Fibroblast of skin of left biceps (primary cell): ENCODE measurements around the gene FAM161B.
"Not testable (repeated sequence)": the region's sequence is repeated elsewhere in the genome, so short reads cannot be mapped to it uniquely, and the experiment has no call there.

Experiments used
- DNase-seq, 2 experiments: peaks; one replicate each; pipeline ENCODE4 v3.0.0-alpha.2; 2013; ENCODE audit warnings: low read depth in 2 of 2

FAM161B gene

DNA sequence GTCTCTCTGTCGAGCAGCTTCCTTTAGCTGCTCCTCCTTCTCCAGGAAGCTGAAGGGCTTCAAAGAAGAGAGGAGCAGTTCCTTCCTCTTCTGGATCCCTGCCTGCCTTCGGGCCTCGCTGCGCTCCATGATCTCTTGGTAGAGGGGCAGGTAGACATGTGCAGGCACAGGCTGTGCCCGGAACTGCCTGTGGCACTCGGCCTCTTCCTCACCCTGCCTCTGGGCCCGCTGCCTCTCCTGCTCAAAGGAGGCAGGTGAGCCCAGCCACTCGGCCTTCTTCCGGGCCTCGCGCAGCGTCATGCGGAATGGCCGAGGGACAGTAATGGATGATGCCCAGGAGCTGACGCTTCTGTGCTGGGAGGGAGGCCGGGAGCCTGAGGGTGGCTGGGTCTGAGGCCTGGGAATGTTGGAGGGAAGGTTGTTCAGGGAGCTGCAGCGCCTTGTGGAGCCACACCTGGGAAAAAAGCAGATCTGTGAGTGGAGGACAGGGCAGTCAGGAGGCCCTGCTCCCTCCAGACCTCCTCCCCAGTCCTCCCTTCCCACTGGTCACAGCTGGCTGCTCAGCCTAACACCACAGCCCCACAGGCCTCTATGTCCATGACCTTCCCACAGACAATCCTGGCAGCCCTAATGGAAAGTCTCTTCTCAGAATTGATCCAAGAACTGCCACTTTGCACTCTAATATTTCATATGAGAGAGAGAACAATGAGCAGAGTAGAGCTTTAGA, 5.3 kb downstream of the FAM161B start:
- DNase-seq: no peak

DNA sequence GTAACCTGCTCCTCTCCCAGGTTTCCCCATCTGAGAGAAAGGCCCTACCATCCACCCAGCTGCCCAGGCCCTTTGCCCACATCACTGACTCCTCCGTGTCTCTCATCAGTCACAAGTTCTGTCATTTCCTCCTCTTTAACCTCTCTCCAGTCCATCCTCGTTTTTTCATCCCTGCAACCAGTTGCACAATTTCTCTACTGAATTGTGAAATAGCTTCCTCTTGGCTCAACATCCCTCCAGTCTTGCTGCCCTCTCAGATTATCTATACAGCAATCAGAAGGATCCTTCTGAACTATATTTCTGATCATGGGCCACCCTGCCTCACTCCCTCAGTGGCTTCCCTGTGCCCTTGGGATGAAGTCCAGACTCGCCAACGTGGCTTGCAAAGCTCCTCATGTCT, 6.8 kb downstream of the FAM161B start:
- peak in 1 of 2 experiments; percentile 6 for DNase-seq

DNA sequence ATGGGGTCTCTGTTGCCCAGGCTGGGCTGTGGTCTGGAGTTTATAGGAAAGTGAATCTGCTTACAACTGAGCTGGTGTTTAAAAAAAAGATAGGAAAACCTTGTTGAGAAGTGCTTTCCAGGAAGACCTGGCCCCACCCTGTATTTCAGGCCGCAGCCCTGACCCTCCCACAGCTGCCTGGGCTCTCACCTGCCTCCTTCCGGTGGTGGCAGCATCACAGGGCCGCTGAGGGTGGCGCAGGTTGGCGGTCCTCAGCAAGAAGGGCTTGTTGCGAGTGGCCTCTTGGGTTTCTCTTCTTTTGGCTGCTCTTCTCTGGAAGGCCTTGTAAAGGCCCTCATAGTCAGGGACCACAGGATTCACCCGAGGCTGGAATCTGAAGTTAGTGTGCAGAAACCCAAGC, 7.7 kb downstream of the FAM161B start:
- DNase-seq: no peak

DNA sequence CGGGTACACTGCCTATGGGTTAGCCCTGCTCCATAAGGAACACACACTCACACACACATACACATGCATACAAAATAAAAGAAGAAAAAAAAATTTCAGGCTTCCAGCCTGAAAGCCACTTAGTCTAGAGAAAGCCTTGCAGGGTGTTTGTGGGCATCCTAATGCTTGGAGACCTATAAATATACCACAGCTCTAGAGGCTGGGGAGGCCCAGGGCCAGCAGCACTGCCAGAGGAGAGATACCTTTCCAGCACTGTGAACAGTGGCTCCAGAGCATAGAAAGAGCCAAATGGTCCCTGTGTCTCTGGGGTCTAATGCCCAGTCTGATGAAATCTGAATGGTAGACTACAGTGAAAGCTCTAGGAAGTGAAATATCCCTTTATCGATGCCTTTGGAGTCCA, 12.9 kb downstream of the FAM161B start:
- DNase-seq: no peak

DNA sequence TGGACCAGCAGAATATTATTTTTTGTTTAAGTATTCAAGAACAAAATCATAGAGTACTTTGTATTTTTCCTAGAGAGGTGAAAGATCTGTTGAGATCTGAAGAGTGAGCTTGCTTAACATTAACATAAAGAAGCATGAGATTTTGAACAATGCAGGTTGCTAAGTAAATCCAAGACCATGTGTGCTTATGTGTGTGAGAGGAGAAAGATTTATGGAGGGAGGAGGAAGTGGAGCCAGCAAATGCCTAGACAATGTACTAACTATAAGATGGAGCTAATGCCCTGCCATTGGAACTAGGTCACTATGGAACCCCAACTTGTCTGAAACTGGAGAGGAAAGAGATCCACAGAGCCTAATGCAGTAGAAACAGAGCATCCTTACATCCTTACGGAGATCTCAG, 13.3 kb downstream of the FAM161B start:
- DNase-seq: no peak

DNA sequence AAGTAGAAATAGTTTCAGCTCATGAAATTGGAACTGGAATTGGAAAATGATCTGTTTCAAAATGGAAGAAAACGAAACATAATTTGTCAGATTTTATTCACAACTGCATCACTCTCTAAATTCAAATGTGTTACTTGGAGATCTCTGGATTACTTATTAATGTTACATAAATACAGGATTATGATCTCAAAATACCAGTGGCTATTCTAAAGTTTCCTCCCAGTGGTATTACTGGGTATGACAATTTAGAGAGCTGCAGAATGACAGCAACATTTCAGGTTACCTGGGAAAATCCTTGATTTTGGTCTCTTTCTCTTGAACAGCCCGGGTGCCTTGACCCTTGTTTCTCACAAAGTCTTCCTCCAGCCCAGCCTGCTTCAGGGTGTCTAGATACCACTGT, 14.2 kb downstream of the FAM161B start:
- no peak for DNase-seq

DNA sequence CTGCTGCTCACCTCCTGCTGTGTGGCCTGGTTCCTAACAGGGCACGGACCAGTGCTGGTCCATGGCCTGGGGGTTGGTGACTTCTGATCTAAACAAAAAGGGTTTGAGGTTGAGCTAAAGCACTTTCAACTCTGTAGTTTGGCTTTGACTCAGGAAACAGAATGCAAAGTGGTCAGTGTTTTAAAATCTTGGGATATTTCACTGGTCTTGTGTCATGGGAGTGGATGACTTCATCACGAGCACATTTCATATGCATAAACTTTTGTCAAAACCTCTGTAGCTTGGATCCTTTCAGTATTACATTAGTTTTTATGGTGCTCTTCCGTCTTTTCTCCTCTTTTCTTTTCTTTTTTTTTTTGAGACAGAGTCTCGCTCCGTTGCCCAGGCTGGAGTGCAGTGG, 25.6 kb downstream of the FAM161B start:
- no peak for DNase-seq

DNA sequence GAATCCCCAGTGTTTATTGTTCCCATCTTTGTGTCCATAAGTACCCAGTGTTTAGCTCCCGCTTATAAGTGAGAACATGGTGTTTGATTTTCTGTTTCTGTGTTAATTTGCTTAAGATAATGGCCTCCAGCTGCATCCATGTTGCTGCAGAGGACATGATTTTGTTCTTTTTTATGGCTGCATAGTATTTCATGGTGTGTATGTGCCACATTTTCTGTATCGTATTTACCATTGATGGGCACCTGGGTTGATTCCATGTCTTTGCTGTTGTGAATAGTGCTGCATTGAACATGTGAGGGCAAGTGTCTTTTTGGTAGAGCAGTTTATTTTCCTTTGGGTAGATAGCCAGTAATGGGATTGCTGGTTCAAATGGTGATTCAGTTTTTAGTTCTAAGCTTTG, 30.4 kb downstream of the FAM161B start:
- DNase-seq: not testable (repeated sequence)

DNA sequence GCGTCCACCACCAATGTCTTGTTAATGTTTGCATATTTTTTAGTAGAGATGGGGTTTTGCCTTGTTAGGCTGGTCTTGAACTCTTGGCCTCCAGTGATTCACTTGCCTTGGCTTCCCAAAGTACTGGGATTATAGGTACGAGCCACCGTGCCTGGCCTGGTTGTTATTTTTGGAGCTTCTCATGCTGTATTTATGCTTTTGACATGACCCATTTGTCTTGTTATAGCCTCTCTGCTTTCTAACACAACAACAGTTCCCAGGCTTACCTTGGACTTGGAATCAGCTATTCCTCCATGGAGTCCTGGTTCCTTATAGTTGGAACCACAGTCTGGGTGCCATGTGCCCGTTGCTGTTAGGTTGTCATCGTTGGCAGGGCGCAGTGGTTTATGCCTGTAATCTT, 33.6 kb downstream of the FAM161B start:
- DNase-seq: no peak

DNA sequence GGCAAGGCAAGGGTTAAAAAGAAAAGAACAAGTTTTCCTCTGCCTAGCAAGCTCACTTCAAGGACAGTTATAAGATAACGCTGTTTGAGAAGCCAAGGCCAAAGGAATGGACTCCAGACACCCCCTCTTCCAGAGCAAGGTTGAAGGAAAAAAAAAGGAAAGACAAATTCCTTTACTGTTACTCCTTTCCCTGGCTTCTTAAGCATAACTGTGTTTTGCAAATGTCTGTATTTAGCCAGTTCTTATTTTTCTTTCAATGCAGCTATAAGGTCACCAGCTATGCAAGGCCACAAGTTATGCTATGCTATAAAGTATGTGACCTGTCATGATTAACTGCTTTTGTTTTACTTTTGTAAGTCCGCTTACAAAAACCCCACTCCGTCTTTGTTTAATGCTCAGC, 36.6 kb downstream of the FAM161B start:
- DNase-seq: no peak

DNA sequence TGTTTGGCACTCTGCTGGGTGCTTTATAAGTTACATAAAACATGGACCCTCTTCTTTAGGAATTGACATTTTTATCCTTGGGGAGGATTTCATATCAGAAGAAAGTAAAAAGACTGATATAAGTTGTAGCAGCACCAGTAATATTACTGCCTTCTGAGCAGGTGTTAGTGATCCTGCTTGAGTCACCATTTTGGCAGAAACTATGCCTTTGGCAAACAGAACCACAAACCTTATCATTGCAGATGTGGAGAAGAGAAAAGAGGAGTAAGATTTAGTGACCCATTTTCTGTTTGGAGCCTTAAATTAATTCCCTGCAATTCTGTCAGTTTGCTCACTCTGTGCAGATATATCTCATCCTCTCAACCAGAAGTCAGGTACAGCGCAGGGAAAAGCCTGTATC, 40.2 kb downstream of the FAM161B start:
- no peak for DNase-seq

DNA sequence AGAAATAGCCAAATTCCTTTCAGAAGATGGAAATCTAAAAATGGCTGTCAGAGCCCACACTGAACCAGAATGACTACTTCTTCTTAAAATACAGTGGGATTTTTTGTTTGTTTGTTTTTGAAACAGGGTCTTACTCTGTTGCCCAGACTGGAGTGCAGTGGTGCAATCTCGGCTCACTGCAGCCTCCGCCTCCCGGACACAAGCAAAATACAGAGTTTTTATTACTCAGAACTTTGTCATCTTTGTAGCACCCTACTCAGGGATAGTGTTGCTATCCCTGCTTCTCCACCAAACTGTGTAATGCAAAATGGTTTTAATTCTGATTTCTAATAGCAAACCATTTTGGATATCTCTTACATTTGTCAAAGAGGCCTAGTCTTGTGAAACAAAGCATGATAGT, 46.9 kb downstream of the FAM161B start:
- no peak for DNase-seq

DNA sequence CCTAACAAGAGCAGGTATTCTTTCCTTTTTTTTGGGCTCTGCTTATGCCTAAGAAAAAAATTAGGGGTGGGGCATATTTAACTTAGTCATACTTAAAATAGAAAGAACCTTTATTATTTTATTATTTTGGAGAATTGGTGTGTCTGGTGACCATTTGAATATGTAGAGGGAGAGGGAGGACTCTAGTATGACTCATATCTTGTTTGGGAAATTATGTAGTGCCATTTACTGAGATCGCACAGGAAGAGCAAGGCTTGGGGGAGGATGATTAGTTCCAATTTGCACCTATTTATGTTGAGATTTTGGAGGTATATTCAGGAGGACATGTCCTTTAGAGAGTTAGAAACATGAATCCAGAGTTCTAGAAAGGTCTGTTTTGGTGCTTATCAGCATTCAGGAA, 53.4 kb downstream of the FAM161B start:
- no peak for DNase-seq

DNA sequence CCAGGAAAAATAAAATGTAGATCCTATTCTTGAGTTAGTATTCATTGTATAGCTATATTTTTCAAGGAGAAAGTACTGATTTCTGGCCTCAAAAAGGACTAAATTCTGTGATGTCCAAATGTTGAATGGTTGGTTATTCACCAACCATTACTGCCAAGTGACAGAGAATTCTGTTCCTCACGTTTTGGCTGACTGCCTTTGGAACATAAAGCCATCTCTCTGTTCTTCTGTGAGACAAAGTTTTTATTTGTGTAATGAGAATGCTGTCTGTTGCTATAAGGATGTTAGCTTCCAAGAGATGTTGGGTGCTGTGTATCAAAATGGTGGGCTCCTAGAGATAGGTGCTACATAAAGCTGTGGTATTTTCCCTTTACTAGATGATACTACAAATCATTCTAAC, 54.0 kb downstream of the FAM161B start:
- no peak for DNase-seq

DNA sequence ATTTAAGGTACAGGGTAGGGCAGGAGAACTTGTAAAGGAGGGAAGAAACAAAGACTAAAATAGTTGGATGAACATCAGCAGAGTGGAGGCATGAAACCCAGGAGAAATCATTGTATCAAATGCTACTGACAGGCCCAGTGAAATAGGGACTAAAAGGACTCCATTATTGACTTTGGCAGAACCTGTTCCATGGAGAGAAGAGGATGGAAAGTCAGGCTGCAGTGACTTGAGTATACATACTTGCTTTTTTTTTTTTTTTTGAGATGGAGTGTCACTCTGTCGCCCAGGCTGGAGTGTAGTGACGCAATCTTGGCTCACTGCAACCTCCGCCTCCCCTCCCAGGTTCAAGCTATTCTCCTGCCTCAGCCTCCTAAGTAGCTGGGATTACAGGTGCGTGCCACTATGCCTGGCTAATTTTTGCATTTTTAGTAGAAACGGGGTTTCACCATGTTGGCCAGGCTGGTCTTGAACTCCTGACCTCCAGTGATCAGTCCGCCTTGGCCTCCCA, 55.7 kb downstream of the FAM161B start:
- DNase-seq: not testable (repeated sequence)

DNA sequence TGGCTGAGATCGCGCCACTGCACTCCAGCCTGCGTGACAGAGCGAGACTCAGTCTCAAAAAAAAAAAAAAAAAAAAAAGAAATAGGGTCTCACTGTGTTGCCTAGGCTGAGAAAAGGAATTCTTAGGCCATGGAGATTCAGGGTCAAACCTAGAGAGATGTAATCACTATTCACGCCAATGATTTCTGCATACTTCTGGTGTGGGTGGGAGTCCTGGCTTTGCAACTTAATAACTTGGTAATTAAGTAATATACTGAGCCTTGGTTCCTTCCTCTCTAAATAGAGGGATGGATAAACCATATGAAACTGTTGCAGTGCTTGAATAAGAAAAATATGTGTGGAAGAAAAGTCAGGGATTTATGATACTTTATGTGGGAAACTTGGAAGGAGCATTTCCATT, 60.5 kb downstream of the FAM161B start:
- DNase-seq: no peak

DNA sequence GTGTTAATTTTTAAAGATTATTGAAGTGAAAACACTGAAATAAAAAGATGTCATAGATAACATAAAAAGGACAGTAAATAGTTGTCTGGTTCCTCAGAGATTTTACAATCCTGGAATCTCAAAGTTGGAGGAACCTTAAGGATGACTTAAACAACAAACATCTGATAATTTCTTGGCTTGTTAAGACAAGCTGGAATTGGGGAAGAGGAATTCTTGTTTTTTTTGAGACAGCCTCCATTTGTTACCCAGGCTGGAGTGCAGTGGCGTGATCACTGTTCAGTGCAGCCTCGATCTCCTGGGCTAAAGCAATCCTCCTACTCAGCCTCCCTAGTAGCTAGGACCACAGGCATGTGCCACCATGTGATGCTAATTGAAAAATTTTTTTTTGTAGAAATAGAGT, 60.9 kb downstream of the FAM161B start:
- no peak for DNase-seq

DNA sequence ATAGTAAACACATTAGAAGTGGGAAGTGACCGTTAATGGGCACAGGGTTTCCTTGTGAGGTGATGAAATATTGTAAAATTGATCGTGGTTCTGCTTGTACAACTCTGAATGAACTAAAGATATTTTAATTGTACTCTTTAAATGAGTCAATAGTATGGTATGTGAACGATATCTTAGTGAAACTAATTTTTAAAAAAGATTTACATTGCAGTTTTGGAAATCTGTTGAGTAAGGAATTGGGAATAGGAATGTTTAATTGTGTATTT, 61.5 kb downstream of the FAM161B start:
- DNase-seq: no peak

DNA sequence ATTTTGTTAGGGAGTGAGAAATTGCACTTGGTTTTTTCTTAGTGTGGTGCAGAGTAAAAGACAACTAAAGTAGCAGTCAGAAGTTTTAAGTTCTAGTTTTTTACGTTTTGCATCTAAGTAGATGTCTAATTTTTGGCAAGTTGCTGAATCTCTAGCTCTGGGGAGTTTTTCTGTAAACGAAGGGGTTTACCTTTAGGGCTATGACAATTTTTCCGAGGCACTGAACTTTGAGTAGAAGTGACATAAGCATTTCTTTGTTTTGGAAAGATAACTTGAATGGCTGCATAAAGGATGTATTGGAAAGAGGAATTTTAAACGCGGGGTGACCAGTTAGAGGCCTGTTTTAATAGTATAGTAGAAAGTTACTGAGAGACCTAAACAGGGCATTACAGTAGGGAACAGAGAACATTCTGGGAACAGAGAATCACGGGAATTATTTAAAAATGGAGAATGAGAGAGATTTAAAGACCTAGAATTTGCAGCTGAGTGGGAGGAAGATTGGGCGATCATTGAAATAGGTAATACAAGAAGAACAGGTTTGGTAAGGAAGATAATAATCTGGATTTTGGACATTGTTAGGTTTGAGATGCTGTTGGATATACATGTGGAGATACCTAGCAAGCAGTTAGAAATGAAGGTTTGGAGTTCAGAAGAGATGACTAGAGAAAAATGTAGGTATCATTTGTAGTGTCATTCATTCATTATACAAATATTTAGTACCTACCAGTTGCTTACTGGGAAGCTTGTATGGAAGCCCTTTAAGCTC, 62.0 kb downstream of the FAM161B start:
- DNase-seq: no peak

DNA sequence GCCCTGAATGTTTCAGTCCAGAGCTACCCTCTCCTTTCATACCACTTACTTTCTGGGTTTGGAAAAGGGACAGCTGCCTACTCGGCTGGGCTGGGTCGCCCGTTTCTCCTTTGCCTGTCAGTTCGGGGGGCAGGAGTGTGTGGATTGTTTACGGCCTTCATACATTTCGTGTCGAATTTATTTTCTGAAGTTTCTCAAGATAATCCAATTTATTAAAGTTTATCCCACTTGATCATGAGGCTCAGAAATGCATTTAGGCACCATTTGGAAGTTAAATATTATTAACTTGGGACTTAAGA, 62.6 kb downstream of the FAM161B start:
- DNase-seq: no peak

DNA sequence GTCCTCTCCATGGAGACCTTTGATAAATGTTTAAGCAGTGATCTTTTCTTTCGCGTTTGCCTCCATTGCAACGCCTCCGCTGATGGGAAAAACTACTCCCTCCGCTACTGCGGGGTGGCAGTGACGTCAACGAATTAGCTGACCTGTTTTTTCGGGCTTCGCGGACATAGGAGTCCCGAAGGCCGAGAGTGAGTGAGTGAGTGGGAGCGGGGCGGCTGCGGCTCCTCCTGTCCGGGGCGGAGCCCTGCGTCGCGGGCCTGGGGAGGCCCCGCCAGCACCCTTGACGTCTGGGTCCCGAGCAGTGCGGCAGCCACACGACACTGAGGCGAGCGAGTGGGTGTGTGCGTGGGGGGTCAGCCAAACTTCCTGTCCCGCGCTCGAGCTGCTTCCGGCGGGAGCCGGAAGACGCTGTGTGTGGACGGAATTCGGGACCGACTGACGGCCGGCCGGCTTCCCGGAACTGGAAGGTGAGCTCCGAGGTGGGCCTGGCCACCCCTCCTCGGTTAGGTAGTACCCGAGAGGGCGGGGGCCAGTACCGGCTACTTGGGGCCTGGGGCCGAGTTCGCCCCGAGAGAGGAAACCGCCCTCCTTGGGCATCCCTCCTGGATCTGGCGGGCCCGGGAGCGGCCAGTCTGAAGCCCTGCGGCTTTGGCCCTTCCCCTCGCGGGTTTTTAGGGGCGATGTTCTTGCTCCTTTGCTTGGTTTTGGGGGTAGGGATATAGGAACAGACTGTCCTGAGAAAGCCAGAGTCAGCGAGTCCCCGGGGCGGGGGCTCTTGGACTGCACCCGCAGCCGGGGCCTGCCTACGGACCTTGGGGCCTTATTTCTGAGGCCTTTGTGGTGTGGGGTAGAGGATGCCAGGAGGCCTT, 63.2 kb downstream of the FAM161B start, which contains the start of gene ZNF410:
Gene ZNF410, plus strand, starts transcription at position 411 of the 869 bp plus-strand sequence. CDS start 5,317 bp downstream, outside the sequence.
- DNase-seq: peak; percentile 89 to 91

DNA sequence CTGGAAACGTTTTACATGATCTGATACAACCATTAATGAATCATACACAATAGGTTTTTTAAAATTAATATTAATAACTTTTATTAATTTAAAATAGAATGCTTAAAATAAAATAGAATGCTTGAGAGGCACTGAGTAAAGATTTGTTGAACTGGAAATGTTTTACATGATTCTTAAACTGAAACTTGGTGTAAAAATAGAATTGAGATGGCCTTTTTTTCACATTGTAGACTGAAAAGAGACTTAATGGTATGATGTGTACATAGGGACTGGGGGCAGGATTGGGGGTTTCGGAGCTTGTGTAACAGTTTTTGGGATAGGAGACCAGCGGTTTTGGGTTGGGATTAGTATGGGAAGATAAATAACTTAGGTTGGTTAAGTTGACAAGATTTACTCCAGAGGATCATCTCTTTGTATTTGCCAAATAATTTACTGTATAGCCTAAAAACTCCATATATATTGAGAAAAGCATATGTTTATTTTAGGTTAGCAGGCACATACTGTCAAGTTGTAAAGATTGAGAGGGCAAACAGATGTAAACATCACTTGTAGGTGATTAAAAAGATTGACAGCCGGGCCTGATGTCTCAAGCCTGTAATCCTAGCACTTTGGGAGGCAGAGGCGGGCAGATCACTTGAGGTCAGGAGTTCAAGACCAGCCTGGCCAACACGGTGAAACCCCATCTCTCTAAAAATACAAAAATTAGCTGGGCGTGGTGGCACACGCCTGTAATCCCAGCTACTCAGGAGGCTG, 65.3 kb downstream of the FAM161B start:
- no peak for DNase-seq
